Endothelial cell of umbilical vein (primary cell): ENCODE results near the gene TIGD4. TPM values are rescaled to one million over a fixed set of nuclear protein-coding genes. Genes with fewer than 3 reads are reported as not detected.

Experiments used
- BruUV-seq: library from RNA; stranded (reverse); fragments of 400-500 nt; replicated peaks from 2 replicates; lab custom pipeline; 2021; lab: Mats Ljungman, UMichigan
- CTCF ChIA-PET: fragments of 300-600, 350-600 bp; sonication (Branson Sonifier 250); formaldehyde crosslinking; loops from one replicate; lab custom pipeline; 2021; ENCODE audit warnings: antibody characterized with exemption, inconsistent platforms; lab: Charles Lee
- POLR2A ChIA-PET: fragments of 300-600, 350-600 bp; sonication (Branson Sonifier 250); formaldehyde crosslinking; loops from one replicate; lab custom pipeline; 2021; ENCODE audit warnings: antibody characterized with exemption, inconsistent platforms; lab: Charles Lee
- DNase-seq: peaks from one replicate; pipeline ENCODE4 v3.0.0-alpha.2; 2011; ENCODE audit warnings: low read depth, low spot score
- FAIRE-seq: peaks from 2 replicates; lab custom pipeline; 2011; peaks lifted over from hg19 to GRCh38; lab: Jason Lieb, UNC
- H2AFZ ChIP-seq: 2 replicates; pipeline ENCODE4 v1.6.0; 2012; ENCODE audit warnings: low read depth, low read length, control low read depth, inconsistent platforms
- H3K27ac ChIP-seq: 2 replicates; pipeline ENCODE4 v1.5.1; 2011; ENCODE audit warnings: low read depth, mild to moderate bottlenecking, control low read depth, low read length, moderate library complexity; ENCODE audit not compliant: insufficient read depth
- H3K27me3 ChIP-seq, 2 experiments: 2 replicates each; pipeline versions ENCODE4 v1.6.0 to v1.6.1; 2011; ENCODE audit warnings: low read length in 2 of 2, mixed read lengths in 1 of 2; ENCODE audit not compliant: control insufficient read depth in 2 of 2, insufficient read depth in 2 of 2
- H3K36me3 ChIP-seq, 2 experiments: 2 replicates in 1 of 2; 3 replicates in 1 of 2; pipeline ENCODE4 v1.5.1; 2011; ENCODE audit warnings: low read length in 2 of 2, mild to moderate bottlenecking in 1 of 2, moderate library complexity in 1 of 2; ENCODE audit not compliant: control insufficient read depth in 2 of 2, insufficient read depth in 2 of 2; ENCODE audit errors: extremely low read depth in 1 of 2
- H3K4me1 ChIP-seq: 3 replicates; pipeline ENCODE4 v1.5.1; 2011; ENCODE audit warnings: mild to moderate bottlenecking, low read length; ENCODE audit not compliant: control insufficient read depth, insufficient read depth; ENCODE audit errors: extremely low read depth
- H3K4me2 ChIP-seq: 2 replicates; pipeline ENCODE4 v1.6.1; 2011; ENCODE audit warnings: low read length, control low read depth, mixed read lengths; ENCODE audit not compliant: insufficient read depth
- H3K4me3 ChIP-seq, 3 experiments: fragments of 200-600 bp in 1 of 3; sonication (generic), shearing (Covaris generic) in 1 of 3; replicated peaks in 1 of 3; 2 replicates each; pipeline ENCODE4 v1.5.1; 2011 to 2016; ENCODE audit warnings: control low read depth in 3 of 3, low read length in 3 of 3, mild to moderate bottlenecking in 2 of 3, inconsistent platforms in 1 of 3, low read depth in 1 of 3, moderate library complexity in 1 of 3; ENCODE audit not compliant: insufficient read depth in 1 of 3
- H3K79me2 ChIP-seq: 2 replicates; pipeline ENCODE4 v1.6.0; 2012; ENCODE audit warnings: low read length, inconsistent platforms; ENCODE audit not compliant: control insufficient read depth, insufficient read depth
- H3K9ac ChIP-seq: replicated peaks from 2 replicates; pipeline ENCODE3; 2011; ENCODE audit warnings: low read length, control low read depth; ENCODE audit not compliant: insufficient read depth; ENCODE audit errors: extremely low read depth
- H3K9me1 ChIP-seq: replicated peaks from 3 replicates; pipeline ENCODE4 v1.6.0; 2011; ENCODE audit warnings: mild to moderate bottlenecking, low read length; ENCODE audit not compliant: control insufficient read depth, insufficient read depth; ENCODE audit errors: extremely low read depth
- H3K9me3 ChIP-seq: replicated peaks from 2 replicates; pipeline ENCODE4 v1.5.1; 2012; ENCODE audit warnings: low read length, inconsistent platforms; ENCODE audit not compliant: control insufficient read depth, insufficient read depth
- H4K20me1 ChIP-seq: replicated peaks from 2 replicates; pipeline ENCODE3; 2011; ENCODE audit warnings: mild to moderate bottlenecking, low read length; ENCODE audit not compliant: control insufficient read depth, insufficient read depth; ENCODE audit errors: extremely low read depth
- CTCF ChIP-seq, 2 donors: IDR thresholded peaks; 1 replicate in 1 of 2; 2 replicates in 1 of 2; pipeline ENCODE4 v1.5.1; 2011; ENCODE audit warnings: low read length in 2 of 2, mild to moderate bottlenecking in 2 of 2, moderate library complexity in 2 of 2, control low read depth in 1 of 2, inconsistent platforms in 1 of 2, low read depth in 1 of 2; ENCODE audit not compliant: insufficient read depth in 1 of 2; ENCODE audit errors: extremely low read depth in 1 of 2
- EZH2 ChIP-seq: IDR thresholded peaks from 2 replicates; pipeline ENCODE4 v1.6.1; 2012; ENCODE audit warnings: borderline replicate concordance, low read depth, mild to moderate bottlenecking, moderate library complexity, low read length, inconsistent platforms; ENCODE audit not compliant: severe bottlenecking
- FOS ChIP-seq: IDR thresholded peaks from 2 replicates; pipeline ENCODE4 v1.6.1; 2011; ENCODE audit warnings: mild to moderate bottlenecking, low read length, moderate library complexity, borderline replicate concordance; ENCODE audit not compliant: insufficient read depth
- GATA2 ChIP-seq: IDR thresholded peaks from 2 replicates; pipeline ENCODE4 v1.7.0; 2011; ENCODE audit warnings: low read depth, mild to moderate bottlenecking, moderate library complexity, mixed read lengths, low read length; ENCODE audit not compliant: insufficient read length, insufficient read depth
- JUN ChIP-seq: IDR thresholded peaks from 2 replicates; pipeline ENCODE4 v1.6.1; 2011; ENCODE audit warnings: borderline replicate concordance, low read depth; ENCODE audit not compliant: insufficient read length, insufficient read depth
- MAX ChIP-seq: IDR thresholded peaks from 2 replicates; pipeline ENCODE4 v1.6.1; 2011; ENCODE audit not compliant: insufficient read depth, insufficient read length
- MYC ChIP-seq: IDR thresholded peaks from one replicate; pipeline ENCODE4 v1.6.1; 2011; ENCODE audit warnings: mild to moderate bottlenecking, low read depth, low read length
- POLR2A ChIP-seq: IDR thresholded peaks from 2 replicates; pipeline ENCODE4 v1.6.1; 2012; ENCODE audit warnings: low read depth, mild to moderate bottlenecking, control low read depth, low read length
- POLR2AphosphoS5 ChIP-seq: IDR thresholded peaks from 2 replicates; pipeline ENCODE4 v1.6.1; 2012; ENCODE audit warnings: low read depth, mild to moderate bottlenecking, control low read depth, low read length, moderate library complexity; ENCODE audit not compliant: insufficient read depth
- dilution Hi-C: fragments of 300-500 bp; cut with MboI; formaldehyde crosslinking; loops from one replicate; pipeline ENCODE4 v1.15.0; 2019; ENCODE audit warnings: low sequenced_read_pairs; ENCODE audit not compliant: extremely low pct_ligation_motif_present
- intact Hi-C: fragments of 100-400 bp; cut with micrococcal nuclease; formaldehyde crosslinking; loops from one replicate; pipeline ENCODE4 v1.10.0; 2022
- polyA plus RNA-seq, 4 experiments: library from polyadenylated mRNA; depleted of rRNA in 3 of 4; stranded (reverse) in 3 of 4; unstranded in 1 of 4; fragments of >200 nt; gene quantifications; 2 replicates each; pipeline versions ENCODE4 v1.2.1 to v1.2.3, GENCODE V29; 2011 to 2012; ENCODE audit warnings: missing spikeins in 1 of 4
- total RNA-seq: library from RNA; stranded (reverse); gene quantifications from 2 replicates; pipeline ENCODE4 v1.2.3, GENCODE V29; 2021

TIGD4 gene
- total and polyA plus RNA-seq, 2 donors (not counting 3 experiments of a cell fraction or from before 2014, with no cell fraction given), result 0.03 to 0.18 TPM

- DNase-seq (no peak), FAIRE-seq (no peak)
- H3K4me2 ChIP-seq, result no peak overlapping the region
- no peaks in the 10 kb centered on the region for H4K20me1 ChIP-seq
- no peaks in the 10 kb centered on the region for H3K9me1 ChIP-seq
- ChIA-PET POLR2A (no interaction called here), CTCF (interaction anchor here (1.2 kb wide), 1 partner anchor 11 kb away, joined by 3 read pairs; no protein-coding TSS in a partner anchor)
- no peaks in the 10 kb centered on the region for H3K9me3 ChIP-seq
- no peaks in the 10 kb centered on the region for H3K27me3 ChIP-seq
- intact Hi-C loops, result no loop called here
- H3K36me3 ChIP-seq, result no peaks in the 10 kb centered on the region
- no peak overlapping the region for H2AFZ ChIP-seq
- no peak for TF ChIP-seq EZH2
- no peak for TF ChIP-seq JUN
- no peak for TF ChIP-seq POLR2A
- TF ChIP-seq CTCF (IDR thresholded peaks at IDR 0.05; ENCODE audit: extremely low read depth in 1 of 2, insufficient read depth in 1 of 2, low read depth in 1 of 2, low read length in 2 of 2), result no peak
- TF ChIP-seq MYC, result no peak
- no peak for TF ChIP-seq POLR2AphosphoS5
- no peak for TF ChIP-seq GATA2
- TF ChIP-seq FOS, result no peak
- TF ChIP-seq MAX, result no peak
- H3K4me1 ChIP-seq, result no peaks in the 10 kb centered on the region
- dilution Hi-C loops, result no loop called here
- BruUV-seq, result no TSS peak
- H3K79me2 ChIP-seq, result no peaks in the 10 kb centered on the region
- no peak overlapping the region for H3K4me3 ChIP-seq
- H3K9ac ChIP-seq, result no peak overlapping the region
- H3K27ac ChIP-seq, result no peak overlapping the region
These were observed 32.1 kb downstream of the TIGD4 start for GRCh38 chr4:152747444-152747843.
